Body of pancreas (tissue), 4 donors: ENCODE data around the gene TMEM184B.

Source experiments
- POLR2A ChIP-seq, 3 donors: fragments of 450-650 bp; IDR thresholded peaks; one replicate each; pipeline ENCODE4 v1.6.1; 2016; ENCODE audit warnings: antibody characterized with exemption in 3 of 3, mild to moderate bottlenecking in 2 of 3
- TF ChIP-seq, protein P1 (sequence below), 7 experiments: fragments of 450-650 bp in 4 of 7; fragments of 200-600 bp in 3 of 7; sonication (generic) in 3 of 7; IDR thresholded peaks; one replicate each; pipeline ENCODE4 v1.5.1; 2016 to 2019; ENCODE audit warnings: antibody characterized with exemption in 7 of 7

DNA sequence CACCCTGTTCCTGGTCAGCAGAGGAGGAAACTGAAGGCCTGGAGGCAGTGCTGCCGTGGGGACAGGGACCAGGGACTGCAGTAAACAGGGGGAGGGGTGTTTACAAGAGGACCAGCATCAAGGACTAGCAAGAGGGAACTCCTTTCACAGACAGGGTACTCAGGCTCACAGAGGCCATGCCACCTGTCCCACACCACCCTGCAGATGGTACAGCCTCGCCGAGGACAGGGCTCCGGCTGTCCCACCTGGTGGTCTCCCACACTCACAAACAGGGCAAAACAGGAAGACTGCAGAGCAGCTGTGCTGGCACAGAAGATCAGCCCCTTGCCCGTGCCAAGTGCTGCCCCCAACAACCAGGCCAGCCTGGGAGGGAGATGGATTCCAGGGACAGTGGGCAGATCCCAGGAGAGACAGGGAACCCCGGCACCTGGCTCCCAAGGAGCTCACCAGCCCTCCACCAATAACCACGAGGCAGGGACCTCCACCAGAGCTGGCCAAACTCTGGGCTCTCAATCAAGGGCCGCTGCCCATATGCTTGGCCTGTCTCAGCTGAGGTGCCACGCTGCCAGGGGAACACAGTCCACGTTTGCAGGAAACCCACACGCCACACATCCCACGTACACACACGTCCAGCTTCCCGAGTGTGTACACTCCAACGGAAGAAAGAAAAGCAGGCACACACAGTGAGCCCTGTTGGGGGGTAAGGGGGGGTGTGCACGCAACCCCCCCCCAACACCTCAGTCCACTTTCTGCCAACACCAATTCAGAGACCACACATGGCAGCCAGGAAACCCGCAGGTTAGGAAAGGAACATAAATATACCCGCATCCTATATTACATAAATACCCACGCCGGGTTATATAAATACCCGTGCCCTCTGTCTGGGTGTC is 42.4 kb upstream of the TMEM184B start:
- TF ChIP-seq, protein P1, sequence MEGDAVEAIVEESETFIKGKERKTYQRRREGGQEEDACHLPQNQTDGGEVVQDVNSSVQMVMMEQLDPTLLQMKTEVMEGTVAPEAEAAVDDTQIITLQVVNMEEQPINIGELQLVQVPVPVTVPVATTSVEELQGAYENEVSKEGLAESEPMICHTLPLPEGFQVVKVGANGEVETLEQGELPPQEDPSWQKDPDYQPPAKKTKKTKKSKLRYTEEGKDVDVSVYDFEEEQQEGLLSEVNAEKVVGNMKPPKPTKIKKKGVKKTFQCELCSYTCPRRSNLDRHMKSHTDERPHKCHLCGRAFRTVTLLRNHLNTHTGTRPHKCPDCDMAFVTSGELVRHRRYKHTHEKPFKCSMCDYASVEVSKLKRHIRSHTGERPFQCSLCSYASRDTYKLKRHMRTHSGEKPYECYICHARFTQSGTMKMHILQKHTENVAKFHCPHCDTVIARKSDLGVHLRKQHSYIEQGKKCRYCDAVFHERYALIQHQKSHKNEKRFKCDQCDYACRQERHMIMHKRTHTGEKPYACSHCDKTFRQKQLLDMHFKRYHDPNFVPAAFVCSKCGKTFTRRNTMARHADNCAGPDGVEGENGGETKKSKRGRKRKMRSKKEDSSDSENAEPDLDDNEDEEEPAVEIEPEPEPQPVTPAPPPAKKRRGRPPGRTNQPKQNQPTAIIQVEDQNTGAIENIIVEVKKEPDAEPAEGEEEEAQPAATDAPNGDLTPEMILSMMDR (IDR thresholded peaks at IDR 0.05): no peak
- peak in 1 of 3 donors; percentile 10 for TF ChIP-seq POLR2A (IDR thresholded peaks at IDR 0.05)
